ENCODE data around the gene VEGFA.

The VEGFA gene

DNA sequence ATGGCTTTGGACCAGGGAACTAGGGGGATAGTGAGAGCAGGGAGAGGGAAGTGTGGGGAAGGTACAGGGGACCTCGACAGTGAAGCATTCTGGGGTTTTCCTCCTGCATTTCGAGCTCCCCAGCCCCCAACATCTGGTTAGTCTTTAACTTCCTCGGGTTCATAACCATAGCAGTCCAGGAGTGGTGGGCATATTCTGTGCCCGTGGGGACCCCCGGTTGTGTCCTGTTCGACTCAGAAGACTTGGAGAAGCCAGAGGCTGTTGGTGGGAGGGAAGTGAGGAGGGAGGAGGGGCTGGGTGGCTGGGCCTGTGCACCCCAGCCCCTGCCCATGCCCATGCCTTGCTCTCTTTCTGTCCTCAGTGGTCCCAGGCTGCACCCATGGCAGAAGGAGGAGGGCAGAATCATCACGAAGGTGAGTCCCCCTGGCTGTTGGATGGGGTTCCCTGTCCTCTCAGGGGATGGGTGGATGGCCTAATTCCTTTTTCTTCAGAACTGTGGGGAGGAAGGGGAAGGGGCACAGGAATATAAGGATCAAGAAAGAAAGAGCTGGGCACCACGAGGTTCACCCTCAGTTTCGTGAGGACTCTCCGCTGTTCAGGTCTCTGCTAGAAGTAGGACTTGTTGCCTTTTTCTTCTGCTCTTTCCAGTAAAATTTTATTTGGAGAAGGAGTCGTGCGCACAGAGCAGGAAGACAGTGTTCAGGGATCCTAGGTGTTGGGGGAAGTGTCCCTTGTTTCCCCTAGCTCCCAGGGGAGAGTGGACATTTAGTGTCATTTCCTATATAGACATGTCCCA, 4.2 kb downstream of the VEGFA start:
- DNase-seq, result no peak

DNA sequence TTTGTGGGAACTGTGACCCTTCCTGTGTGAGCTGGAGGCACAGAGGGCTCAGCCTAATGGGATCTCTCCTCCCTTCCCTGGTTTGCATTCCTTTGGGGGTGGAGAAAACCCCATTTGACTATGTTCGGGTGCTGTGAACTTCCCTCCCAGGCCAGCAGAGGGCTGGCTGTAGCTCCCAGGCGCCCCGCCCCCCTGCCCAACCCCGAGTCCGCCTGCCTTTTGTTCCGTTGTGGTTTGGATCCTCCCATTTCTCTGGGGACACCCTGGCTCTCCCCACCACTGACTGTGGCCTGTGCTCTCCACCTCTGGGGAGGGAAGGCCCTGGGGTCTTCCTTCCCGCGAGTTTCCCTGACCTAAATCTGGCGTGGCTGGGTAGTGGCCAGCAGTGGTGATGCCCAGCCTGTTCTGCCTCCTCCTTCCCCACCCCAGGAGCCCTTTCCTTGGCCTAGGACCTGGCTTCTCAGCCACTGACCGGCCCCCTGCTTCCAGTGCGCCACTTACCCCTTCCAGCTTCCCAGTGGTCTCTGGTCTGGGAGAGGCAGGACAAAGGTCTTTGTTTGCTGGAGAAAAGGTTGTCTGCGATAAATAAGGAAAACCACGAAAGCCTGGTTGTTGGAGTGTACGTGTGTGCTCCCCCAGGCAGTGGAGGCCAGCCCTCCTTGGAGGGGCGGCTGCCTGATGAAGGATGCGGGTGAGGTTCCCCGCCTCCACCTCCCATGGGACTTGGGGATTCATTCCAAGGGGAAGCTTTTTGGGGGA, 4.9 kb downstream of the VEGFA start:
- peak; percentile 62 to 86 for DNase-seq

GRCh38 chr6:43775535-43775885, 5.5 kb downstream of the VEGFA start:
- DNase-seq, result no peak

DNA sequence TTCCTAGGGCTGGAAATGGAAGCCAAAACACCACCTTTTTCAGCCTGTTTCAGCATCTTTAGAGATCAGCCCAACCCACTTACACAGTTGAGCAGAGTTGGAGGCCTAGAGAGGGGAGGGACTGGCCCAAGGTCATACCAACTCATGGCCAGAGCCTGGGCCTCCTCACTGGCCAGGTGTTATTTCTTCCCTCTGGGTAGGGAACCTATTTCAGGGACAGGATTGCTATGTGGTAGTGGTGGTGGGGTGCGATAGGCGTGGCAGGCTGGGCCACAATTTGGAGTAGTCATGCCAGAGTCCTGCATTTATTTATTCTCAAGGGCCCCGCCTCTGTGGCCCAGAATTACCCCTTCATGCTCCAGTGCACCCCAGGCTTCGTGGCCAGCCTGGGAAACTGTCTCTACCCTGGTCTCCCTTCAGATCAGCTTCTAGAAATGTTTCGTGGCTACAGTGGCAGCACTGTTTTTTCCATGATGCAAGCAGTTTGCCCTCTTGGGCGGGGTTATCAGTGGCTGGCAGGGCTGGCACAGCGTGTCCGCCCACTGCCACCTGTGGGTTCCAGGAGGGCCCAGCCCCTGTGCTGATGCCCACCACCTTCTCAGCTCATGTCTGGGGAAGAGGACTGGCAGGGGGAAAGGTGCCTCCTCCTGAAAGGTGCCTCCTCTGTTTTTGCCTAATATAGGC, 6.2 kb downstream of the VEGFA start:
- DNase-seq, result no peak

GRCh38 chr6:43776799-43777776, 7.1 kb downstream of the VEGFA start:
- no peak for DNase-seq

GRCh38 chr6:43778131-43778855, 8.3 kb downstream of the VEGFA start:
- DNase-seq, result no peak

DNA sequence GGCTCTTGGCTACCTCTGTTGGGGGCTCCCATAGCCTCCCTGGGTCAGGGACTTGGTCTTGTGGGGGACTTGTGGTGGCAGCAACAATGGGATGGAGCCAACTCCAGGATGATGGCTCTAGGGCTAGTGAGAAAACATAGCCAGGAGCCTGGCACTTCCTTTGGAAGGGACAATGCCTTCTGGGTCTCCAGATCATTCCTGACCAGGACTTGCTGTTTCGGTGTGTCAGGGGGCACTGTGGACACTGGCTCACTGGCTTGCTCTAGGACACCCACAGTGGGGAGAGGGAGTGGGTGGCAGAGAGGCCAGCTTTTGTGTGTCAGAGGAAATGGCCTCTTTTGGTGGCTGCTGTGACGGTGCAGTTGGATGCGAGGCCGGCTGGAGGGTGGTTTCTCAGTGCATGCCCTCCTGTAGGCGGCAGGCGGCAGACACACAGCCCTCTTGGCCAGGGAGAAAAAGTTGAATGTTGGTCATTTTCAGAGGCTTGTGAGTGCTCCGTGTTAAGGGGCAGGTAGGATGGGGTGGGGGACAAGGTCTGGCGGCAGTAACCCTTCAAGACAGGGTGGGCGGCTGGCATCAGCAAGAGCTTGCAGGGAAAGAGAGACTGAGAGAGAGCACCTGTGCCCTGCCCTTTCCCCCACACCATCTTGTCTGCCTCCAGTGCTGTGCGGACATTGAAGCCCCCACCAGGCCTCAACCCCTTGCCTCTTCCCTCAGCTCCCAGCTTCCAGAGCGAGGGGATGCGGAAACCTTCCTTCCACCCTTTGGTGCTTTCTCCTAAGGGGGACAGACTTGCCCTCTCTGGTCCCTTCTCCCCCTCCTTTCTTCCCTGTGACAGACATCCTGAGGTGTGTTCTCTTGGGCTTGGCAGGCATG, 9.2 kb downstream of the VEGFA start:
- no peak for DNase-seq

- no peak for DNase-seq
Observed at GRCh38 chr6:43779852-43780236, 9.8 kb downstream of the VEGFA start.

- no peak for DNase-seq
Observed at GRCh38 chr6:43780293-43780692, 10.3 kb downstream of the VEGFA start.

DNA sequence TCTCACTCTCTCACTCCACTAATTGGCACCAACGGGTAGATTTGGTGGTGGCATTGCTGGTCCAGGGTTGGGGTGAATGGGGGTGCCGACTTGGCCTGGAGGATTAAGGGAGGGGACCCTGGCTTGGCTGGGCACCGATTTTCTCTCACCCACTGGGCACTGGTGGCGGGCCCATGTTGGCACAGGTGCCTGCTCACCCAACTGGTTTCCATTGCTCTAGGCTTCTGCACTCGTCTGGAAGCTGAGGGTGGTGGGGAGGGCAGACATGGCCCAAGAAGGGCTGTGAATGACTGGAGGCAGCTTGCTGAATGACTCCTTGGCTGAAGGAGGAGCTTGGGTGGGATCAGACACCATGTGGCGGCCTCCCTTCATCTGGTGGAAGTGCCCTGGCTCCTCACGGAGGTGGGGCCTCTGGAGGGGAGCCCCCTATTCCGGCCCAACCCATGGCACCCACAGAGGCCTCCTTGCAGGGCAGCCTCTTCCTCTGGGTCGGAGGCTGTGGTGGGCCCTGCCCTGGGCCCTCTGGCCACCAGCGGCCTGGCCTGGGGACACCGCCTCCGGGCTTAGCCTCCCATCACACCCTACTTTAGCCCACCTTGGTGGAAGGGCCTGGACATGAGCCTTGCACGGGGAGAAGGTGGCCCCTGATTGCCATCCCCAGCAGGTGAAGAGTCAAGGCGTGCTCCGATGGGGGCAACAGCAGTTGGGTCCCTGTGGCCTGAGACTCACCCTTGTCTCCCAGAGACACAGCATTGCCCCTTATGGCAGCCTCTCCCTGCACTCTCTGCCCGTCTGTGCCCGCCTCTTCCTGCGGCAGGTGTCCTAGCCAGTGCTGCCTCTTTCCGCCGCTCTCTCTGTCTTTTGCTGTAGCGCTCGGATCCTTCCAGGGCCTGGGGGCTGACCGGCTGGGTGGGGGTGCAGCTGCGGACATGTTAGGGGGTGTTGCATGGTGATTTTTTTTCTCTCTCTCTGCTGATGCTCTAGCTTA, 11.2 kb downstream of the VEGFA start:
- no peak for DNase-seq

GRCh38 chr6:43781941-43782704, 12.1 kb downstream of the VEGFA start:
- no peak for DNase-seq

GRCh38 chr6:43782764-43783513, 12.9 kb downstream of the VEGFA start:
- no peak for DNase-seq

GRCh38 chr6:43784049-43784855, 14.2 kb downstream of the VEGFA start:
- DNase-seq, result no peak

- DNase-seq, result no peak
Observed at GRCh38 chr6:43785220-43785752, 15.3 kb downstream of the VEGFA start.

DNA sequence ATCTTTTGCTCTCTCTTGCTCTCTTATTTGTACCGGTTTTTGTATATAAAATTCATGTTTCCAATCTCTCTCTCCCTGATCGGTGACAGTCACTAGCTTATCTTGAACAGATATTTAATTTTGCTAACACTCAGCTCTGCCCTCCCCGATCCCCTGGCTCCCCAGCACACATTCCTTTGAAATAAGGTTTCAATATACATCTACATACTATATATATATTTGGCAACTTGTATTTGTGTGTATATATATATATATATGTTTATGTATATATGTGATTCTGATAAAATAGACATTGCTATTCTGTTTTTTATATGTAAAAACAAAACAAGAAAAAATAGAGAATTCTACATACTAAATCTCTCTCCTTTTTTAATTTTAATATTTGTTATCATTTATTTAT, 15.9 kb downstream of the VEGFA start:
- no peak for DNase-seq

DNA sequence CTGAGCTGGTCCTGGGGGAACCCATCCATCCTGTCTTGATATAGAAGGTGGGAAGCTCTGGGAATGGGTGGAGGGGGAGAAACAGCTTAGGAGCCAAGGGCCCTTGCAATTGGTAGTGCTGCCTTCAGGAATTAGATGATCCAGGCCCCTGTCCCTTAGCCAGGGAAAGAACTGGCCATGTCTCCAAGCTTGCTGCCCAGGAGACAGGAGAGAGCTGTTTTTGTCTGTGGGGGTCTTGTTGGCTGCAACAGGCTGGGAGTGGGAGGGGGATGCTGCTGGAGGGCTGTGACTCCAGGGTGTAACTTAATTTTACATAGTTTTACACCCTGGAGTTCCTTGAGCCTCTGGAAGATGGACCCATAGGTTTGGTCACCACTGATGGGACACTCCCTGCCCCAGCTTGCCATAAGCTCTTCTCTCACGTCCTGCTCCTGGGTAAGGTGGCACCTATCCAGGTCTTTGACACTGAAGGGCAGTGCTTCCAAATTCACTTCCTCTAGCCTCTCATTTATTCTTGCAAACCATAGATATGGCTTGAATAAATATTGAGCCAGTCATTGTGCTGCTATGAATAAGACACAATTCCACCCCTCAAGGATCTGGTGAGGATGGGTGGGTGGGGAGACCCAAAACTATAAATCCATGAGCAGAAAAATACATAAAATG, 16.8 kb downstream of the VEGFA start:
- DNase-seq, result no peak
